BJ (cell line): ENCODE data around the gene CCR9. TPM values are rescaled to one million over a fixed set of nuclear protein-coding genes. Genes with fewer than 3 reads are reported as not detected.

Experiments
- CTCF ChIA-PET: fragments of 350-600 bp; formaldehyde crosslinking; extraction: SDS; loops from one replicate; lab custom pipeline; 2021; ENCODE audit warnings: antibody characterized with exemption, inconsistent platforms; lab: Yijun Ruan, JAX
- POLR2A ChIA-PET: fragments of 300-600 bp; sonication (Branson Sonifier 250); formaldehyde crosslinking; extraction: SDS; loops from one replicate; lab custom pipeline; 2021; ENCODE audit warnings: antibody characterized with exemption; lab: Charles Lee
- DNase-seq: peaks from one replicate; pipeline ENCODE4 v3.0.0-alpha.2; 2011; ENCODE audit warnings: low read depth
- H3K27me3 ChIP-seq: 2 replicates; pipeline ENCODE4 v1.6.0; 2011; ENCODE audit warnings: low read length; ENCODE audit not compliant: control insufficient read depth, insufficient read depth
- H3K36me3 ChIP-seq: 2 replicates; pipeline ENCODE4 v1.5.1; 2011; ENCODE audit warnings: low read length; ENCODE audit not compliant: control insufficient read depth, insufficient read depth
- H3K4me3 ChIP-seq: 2 replicates; pipeline ENCODE4 v1.5.1; 2011; ENCODE audit warnings: low read depth, mild to moderate bottlenecking, control low read depth, low read length
- polyA plus RNA-seq: library from polyadenylated mRNA; depleted of rRNA; stranded (reverse); fragments of >200 nt; gene quantifications from 2 replicates; pipeline ENCODE4 v1.2.3, GENCODE V29; 2011
- TF ChIP-seq, protein P1 (sequence below): IDR thresholded peaks from 2 replicates; pipeline ENCODE4 v1.5.1; 2011; ENCODE audit warnings: low read depth, mild to moderate bottlenecking, control low read depth, inconsistent platforms, low read length, moderate library complexity; ENCODE audit not compliant: insufficient read depth

Gene CCR9
- polyA plus RNA-seq, 1 experiment: not detected

DNA sequence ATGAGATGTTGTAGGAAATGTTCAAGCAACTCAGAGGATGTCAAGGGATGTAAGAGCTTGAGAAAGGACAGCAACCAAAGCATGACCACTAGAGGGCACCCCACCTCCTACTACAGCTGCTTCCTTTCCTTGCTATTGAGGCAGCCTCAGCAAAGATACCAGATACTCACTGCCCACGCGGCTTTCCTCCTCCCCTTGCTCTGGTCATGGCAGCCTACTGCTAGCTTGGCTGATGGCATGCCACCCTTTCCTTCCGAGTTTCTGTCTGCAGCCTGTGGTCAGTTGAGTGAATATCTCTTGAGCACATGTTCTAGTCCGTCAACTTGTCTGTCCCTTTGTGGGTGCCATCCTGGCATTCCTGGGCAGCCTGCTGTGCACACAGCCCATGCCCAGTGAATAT lies 52.5 kb downstream of the CCR9 start:
- ChIA-PET CTCF (interaction anchor here (0.8 to 27.4 kb wide), 38 partner anchors 9 to 436 kb away, joined by 3 to 541 read pairs (median 4); partner anchors contain the start of genes CCR1 and CCR5), POLR2A (no interaction called here)
- Histone ChIP-seq H3K4me3 (no peak overlapping the region), H3K27me3 (no peaks in the 10 kb centered on the region), H3K36me3 (peaks cover 5% of the 10 kb centered on the region; the same call in 1 of the 2 replicates)
- DNase-seq: no peak
- TF ChIP-seq, protein P1, sequence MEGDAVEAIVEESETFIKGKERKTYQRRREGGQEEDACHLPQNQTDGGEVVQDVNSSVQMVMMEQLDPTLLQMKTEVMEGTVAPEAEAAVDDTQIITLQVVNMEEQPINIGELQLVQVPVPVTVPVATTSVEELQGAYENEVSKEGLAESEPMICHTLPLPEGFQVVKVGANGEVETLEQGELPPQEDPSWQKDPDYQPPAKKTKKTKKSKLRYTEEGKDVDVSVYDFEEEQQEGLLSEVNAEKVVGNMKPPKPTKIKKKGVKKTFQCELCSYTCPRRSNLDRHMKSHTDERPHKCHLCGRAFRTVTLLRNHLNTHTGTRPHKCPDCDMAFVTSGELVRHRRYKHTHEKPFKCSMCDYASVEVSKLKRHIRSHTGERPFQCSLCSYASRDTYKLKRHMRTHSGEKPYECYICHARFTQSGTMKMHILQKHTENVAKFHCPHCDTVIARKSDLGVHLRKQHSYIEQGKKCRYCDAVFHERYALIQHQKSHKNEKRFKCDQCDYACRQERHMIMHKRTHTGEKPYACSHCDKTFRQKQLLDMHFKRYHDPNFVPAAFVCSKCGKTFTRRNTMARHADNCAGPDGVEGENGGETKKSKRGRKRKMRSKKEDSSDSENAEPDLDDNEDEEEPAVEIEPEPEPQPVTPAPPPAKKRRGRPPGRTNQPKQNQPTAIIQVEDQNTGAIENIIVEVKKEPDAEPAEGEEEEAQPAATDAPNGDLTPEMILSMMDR: peak; percentile 89

GRCh38 chr3:45939341-45939771 lies 53.0 kb downstream of the CCR9 start:
- TF ChIP-seq, protein P1: no peak
- ChIA-PET POLR2A (no interaction called here), CTCF (interaction anchor here (0.8 to 27.4 kb wide), 39 partner anchors 9 to 435 kb away, joined by 3 to 541 read pairs (median 4); partner anchors contain the start of genes CCR1 and CCR5)
- no peak overlapping the region for H3K4me3 ChIP-seq
- DNase-seq: no peak
- no peaks in the 10 kb centered on the region for H3K27me3 ChIP-seq
- peaks cover 5% of the 10 kb centered on the region; the same call in 1 of the 2 replicates for H3K36me3 ChIP-seq

GRCh38 chr3:45940004-45940780 lies 53.8 kb downstream of the CCR9 start:
- ChIA-PET CTCF (interaction anchor here (0.7 to 27.4 kb wide), 12 partner anchors 8 to 430 kb away, joined by 3 to 541 read pairs (median 4); partner anchors contain the start of gene CCR5), POLR2A (no interaction called here)
- H3K27me3 ChIP-seq: no peaks in the 10 kb centered on the region; the same call in 1 of the 2 replicates

DNA sequence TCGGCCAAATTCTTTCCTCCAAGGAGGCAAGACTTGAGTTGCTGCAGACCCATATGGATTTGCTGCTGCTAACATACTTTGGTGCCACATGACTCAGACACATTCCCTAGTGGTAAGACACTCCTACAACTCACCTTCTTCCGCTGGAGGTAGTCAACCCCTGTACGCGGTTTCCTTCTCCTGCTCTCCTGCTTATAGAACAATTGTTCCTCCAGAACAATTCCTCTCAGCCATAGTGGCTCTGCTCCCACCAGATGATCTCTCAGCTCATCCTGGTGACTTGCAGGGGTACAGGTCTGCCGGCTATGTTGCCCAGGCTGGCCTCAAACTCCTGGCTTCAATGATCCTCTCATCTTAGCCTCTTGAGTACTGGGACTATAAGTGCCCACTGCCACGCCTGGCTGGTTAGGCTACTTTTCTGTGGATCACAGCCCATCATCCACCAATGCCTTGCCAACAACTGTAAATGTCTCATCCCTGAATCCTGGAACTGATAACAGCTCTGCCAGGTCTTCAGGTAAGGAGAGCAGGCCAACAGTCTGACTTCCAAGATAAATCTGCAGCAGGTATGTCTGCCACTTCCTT lies 54.5 kb downstream of the CCR9 start:
- POLR2A ChIA-PET: no interaction called here
- CTCF ChIA-PET: interaction anchor here (0.8 to 27.4 kb wide), 5 partner anchors 11 to 142 kb away, joined by 3 to 541 read pairs (median 4); no protein-coding TSS in a partner anchor

More at GRCh38 chr3:45940004-45940780, 53.8 kb downstream of the CCR9 start:
- DNase-seq: no peak
- Histone ChIP-seq H3K4me3 (no peak overlapping the region), H3K36me3 (peaks cover 5% of the 10 kb centered on the region; the same call in 1 of the 2 replicates)
- TF ChIP-seq, protein P1: no peak

More for the DNA sequence above, 54.5 kb downstream of the CCR9 start:
- no peak overlapping the region for H3K4me3 ChIP-seq
- peaks cover 5% of the 10 kb centered on the region; the same call in 1 of the 2 replicates for H3K36me3 ChIP-seq
- no peaks in the 10 kb centered on the region; the same call in 1 of the 2 replicates for H3K27me3 ChIP-seq
- TF ChIP-seq, protein P1: no peak
- DNase-seq: no peak
